Activated CD8-positive, alpha-beta memory T cell treated with anti-CD3 and anti-CD28 coated beads for 24 hours (primary cell): Measurements from ENCODE around the gene GLMP.

Source experiments
- DNase-seq: peaks from one replicate; pipeline ENCODE4 v3.0.0-alpha.2; 2020

GLMP gene

GRCh38 chr1:156284757-156285156, 10.7 kb downstream of the GLMP start:
- no peak for DNase-seq

GRCh38 chr1:156284112-156284511, 11.4 kb downstream of the GLMP start, which contains the start of gene TMEM79:
Gene TMEM79, plus strand, starts transcription at chr1:156284325. Its CDS starts 902 bp downstream, at chr1:156285227.
- DNase-seq: no peak

- DNase-seq: no peak
Measured at GRCh38 chr1:156283521-156283920, 12.0 kb downstream of the GLMP start.

GRCh38 chr1:156282479-156283222, 12.8 kb downstream of the GLMP start, which contains the start of gene SMG5:
Gene SMG5, minus strand, starts transcription at chr1:156282825. Its CDS starts 145 bp downstream, at chr1:156282680.
- peak; percentile 96 for DNase-seq

GRCh38 chr1:156281693-156282478, 13.6 kb downstream of the GLMP start:
- DNase-seq: no peak

- DNase-seq: peak; percentile 76
Measured at GRCh38 chr1:156281281-156281680, 14.2 kb downstream of the GLMP start.

- no peak for DNase-seq
Measured at GRCh38 chr1:156279837-156280236, 15.6 kb downstream of the GLMP start.

- DNase-seq: no peak
Measured at GRCh38 chr1:156276966-156277381, 18.5 kb downstream of the GLMP start.

GRCh38 chr1:156276532-156276931, 18.9 kb downstream of the GLMP start:
- no peak for DNase-seq

- DNase-seq: no peak
Measured at GRCh38 chr1:156270314-156270713, 25.2 kb downstream of the GLMP start.

- DNase-seq: no peak
Measured at GRCh38 chr1:156268336-156268735, 27.1 kb downstream of the GLMP start.

GRCh38 chr1:156266051-156266450, 29.4 kb downstream of the GLMP start:
- no peak for DNase-seq

GRCh38 chr1:156263288-156263655, 32.2 kb downstream of the GLMP start:
- no peak for DNase-seq

- DNase-seq: no peak
Measured at GRCh38 chr1:156262461-156263287, 32.8 kb downstream of the GLMP start.

- no peak for DNase-seq
Measured at GRCh38 chr1:156260896-156261295, 34.6 kb downstream of the GLMP start.

- DNase-seq: no peak
Measured at GRCh38 chr1:156259805-156260204, 35.7 kb downstream of the GLMP start.

GRCh38 chr1:156258859-156259258, 36.6 kb downstream of the GLMP start:
- DNase-seq: no peak

- no peak for DNase-seq
Measured at GRCh38 chr1:156257711-156258110, 37.8 kb downstream of the GLMP start.

- no peak for DNase-seq
Measured at GRCh38 chr1:156253634-156254033, 41.8 kb downstream of the GLMP start.

- DNase-seq: no peak
Measured at GRCh38 chr1:156251527-156251926, 44.0 kb downstream of the GLMP start.

- DNase-seq: no peak
Measured at GRCh38 chr1:156249593-156249992, 45.9 kb downstream of the GLMP start.

- DNase-seq: no peak
Measured at GRCh38 chr1:156248323-156248683, 47.2 kb downstream of the GLMP start.
